Measurements from ENCODE around the gene IKZF5. TPM values are rescaled to one million over a fixed set of nuclear protein-coding genes. Genes with fewer than 3 reads are reported as not detected.

The IKZF5 gene
- total RNA-seq, 1 experiment from 2014 or later: 7.9 TPM

DNA sequence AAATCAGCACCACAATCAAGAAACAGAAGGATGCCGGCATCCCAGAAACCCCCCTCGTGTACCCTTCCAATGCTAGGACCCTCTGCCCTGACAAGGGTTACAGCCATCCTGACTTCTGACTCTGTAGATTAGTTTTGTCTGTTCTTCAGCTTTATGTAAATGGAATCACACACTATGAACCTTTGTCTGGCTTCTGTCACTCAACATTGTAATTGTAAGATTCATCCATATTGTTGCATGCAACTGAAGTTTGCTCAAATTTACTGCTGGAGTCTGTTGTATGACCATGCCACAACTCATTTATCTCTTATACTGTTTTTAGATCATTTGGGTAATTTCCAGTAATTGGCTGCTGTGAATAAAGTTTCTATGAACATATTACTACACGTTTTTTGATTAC lies 8.4 kb downstream of the IKZF5 start:
- ChIA-PET CTCF (interaction anchor here (1.4 kb wide), 1 partner anchor 8 kb away, joined by 4 read pairs; the partner anchor contains the start of gene IKZF5), POLR2A (no interaction called here)
- TF ChIP-seq ZNF281 (CRISPR knock-in tag; IDR thresholded peaks at IDR 0.05) (no peak), ZNF671 (CRISPR knock-in tag; IDR thresholded peaks at IDR 0.05) (no peak), ZNF219 (CRISPR knock-in tag; IDR thresholded peaks at IDR 0.05; ENCODE audit: borderline replicate concordance) (no peak), ZNF416 (CRISPR knock-in tag; IDR thresholded peaks at IDR 0.05) (no peak), ZNF138 (CRISPR knock-in tag; conservative IDR thresholded peaks at IDR 0.05) (no peak), ZBTB21 (CRISPR knock-in tag; IDR thresholded peaks at IDR 0.05; ENCODE audit: borderline replicate concordance) (no peak), NFYB (CRISPR knock-in tag; conservative IDR thresholded peaks at IDR 0.05; ENCODE audit: low read depth) (no peak), HMGA2 (CRISPR knock-in tag; IDR thresholded peaks at IDR 0.05) (no peak), NR2C2 (CRISPR knock-in tag; IDR thresholded peaks at IDR 0.05) (no peak), MLX (CRISPR knock-in tag; IDR thresholded peaks at IDR 0.05) (no peak), TP53 (CRISPR knock-in tag; IDR thresholded peaks at IDR 0.05) (no peak), GTF2I (CRISPR knock-in tag; conservative IDR thresholded peaks at IDR 0.05) (no peak), GABPB1 (CRISPR knock-in tag; IDR thresholded peaks at IDR 0.05) (no peak)
- TF ChIP-seq, protein P1, sequence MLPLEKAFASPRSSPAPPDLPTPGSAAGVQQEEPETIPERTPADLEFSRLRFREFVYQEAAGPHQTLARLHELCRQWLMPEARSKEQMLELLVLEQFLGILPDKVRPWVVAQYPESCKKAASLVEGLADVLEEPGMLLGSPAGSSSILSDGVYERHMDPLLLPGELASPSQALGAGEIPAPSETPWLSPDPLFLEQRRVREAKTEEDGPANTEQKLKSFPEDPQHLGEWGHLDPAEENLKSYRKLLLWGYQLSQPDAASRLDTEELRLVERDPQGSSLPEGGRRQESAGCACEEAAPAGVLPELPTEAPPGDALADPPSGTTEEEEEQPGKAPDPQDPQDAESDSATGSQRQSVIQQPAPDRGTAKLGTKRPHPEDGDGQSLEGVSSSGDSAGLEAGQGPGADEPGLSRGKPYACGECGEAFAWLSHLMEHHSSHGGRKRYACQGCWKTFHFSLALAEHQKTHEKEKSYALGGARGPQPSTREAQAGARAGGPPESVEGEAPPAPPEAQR (CRISPR knock-in tag; IDR thresholded peaks at IDR 0.05): no peak
- TF ChIP-seq, protein P2, sequence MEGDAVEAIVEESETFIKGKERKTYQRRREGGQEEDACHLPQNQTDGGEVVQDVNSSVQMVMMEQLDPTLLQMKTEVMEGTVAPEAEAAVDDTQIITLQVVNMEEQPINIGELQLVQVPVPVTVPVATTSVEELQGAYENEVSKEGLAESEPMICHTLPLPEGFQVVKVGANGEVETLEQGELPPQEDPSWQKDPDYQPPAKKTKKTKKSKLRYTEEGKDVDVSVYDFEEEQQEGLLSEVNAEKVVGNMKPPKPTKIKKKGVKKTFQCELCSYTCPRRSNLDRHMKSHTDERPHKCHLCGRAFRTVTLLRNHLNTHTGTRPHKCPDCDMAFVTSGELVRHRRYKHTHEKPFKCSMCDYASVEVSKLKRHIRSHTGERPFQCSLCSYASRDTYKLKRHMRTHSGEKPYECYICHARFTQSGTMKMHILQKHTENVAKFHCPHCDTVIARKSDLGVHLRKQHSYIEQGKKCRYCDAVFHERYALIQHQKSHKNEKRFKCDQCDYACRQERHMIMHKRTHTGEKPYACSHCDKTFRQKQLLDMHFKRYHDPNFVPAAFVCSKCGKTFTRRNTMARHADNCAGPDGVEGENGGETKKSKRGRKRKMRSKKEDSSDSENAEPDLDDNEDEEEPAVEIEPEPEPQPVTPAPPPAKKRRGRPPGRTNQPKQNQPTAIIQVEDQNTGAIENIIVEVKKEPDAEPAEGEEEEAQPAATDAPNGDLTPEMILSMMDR (IDR thresholded peaks at IDR 0.05): no peak
- H3K4me3 Mint-ChIP-seq: no peak overlapping the region
- no peaks in the 10 kb centered on the region for H3K27me3 Mint-ChIP-seq (ENCODE audit: low read depth)
- DNase-seq (ENCODE audit: low spot score): no peak
- H3K27ac Mint-ChIP-seq: no peak overlapping the region
- ATAC-seq: no peak
- H3K9me3 Mint-ChIP-seq: peaks cover 6% of the 10 kb centered on the region
- peaks cover 11% of the 10 kb centered on the region for H3K4me1 Mint-ChIP-seq
- peaks cover 18% of the 10 kb centered on the region for H3K36me3 Mint-ChIP-seq

GRCh38 chr10:122999347-122999746 lies 9.2 kb downstream of the IKZF5 start:
- Mint-ChIP-seq H3K27me3 (ENCODE audit: low read depth) (no peaks in the 10 kb centered on the region), H3K4me1 (peaks cover 11% of the 10 kb centered on the region), H3K36me3 (peaks cover 25% of the 10 kb centered on the region), H3K9me3 (peaks cover 6% of the 10 kb centered on the region), H3K4me3 (no peak overlapping the region), H3K27ac (peak overlapping the region; percentile 39; the same call in 1 of the 2 replicates)
- ChIA-PET POLR2A (no interaction called here), CTCF (interaction anchor here (1.4 kb wide), 1 partner anchor 9 kb away, joined by 4 read pairs; the partner anchor contains the start of gene IKZF5)
- ATAC-seq (no peak), DNase-seq (ENCODE audit: low spot score) (no peak)
- TF ChIP-seq, protein P2 (IDR thresholded peaks at IDR 0.05): no peak
- TF ChIP-seq SP1 (CRISPR knock-in tag; conservative IDR thresholded peaks at IDR 0.05): no peak
- TF ChIP-seq FOXJ3 (CRISPR knock-in tag; IDR thresholded peaks at IDR 0.05; ENCODE audit: borderline replicate concordance): no peak
- no peak for TF ChIP-seq PRDM15 (CRISPR knock-in tag; IDR thresholded peaks at IDR 0.05)
- TF ChIP-seq FOXP1 (CRISPR knock-in tag; IDR thresholded peaks at IDR 0.05; ENCODE audit: borderline replicate concordance): no peak
